Panc1 (cell line): ENCODE measurements around the gene C5AR2. TPM values are rescaled to one million over a fixed set of nuclear protein-coding genes. Genes with fewer than 3 reads are reported as not detected.

ENCODE experiments used
- ATAC-seq: fragments of 200-7000 bp; cut with Tn5 transposase; 2 replicates; pipeline ENCODE4 v1.9.1; 2020; ENCODE audit warnings: mild to moderate bottlenecking, moderate library complexity
- BruUV-seq: library from RNA; stranded (reverse); fragments of 400-500 nt; replicated peaks from 2 replicates; lab custom pipeline; 2021; lab: Mats Ljungman, UMichigan
- CTCF ChIA-PET: fragments of 300-600 bp; sonication (Branson Sonifier 250); formaldehyde crosslinking; loops from one replicate; lab custom pipeline; 2022; ENCODE audit warnings: antibody characterized with exemption; lab: Charles Lee
- POLR2A ChIA-PET: fragments of 300-600 bp; sonication (Branson Sonifier 250); formaldehyde crosslinking; loops from one replicate; lab custom pipeline; 2022; ENCODE audit warnings: antibody characterized with exemption; lab: Charles Lee
- DNase-seq: peaks from one replicate; pipeline ENCODE4 v3.0.0-alpha.2; 2010; ENCODE audit warnings: low read depth, low spot score
- H3K27ac ChIP-seq: 2 replicates; pipeline ENCODE4 v1.5.1; 2011; ENCODE audit warnings: mild to moderate bottlenecking, low read length, inconsistent platforms
- H3K27me3 ChIP-seq: fragments of 200-500 bp; sonication (Bioruptor generic); 2 replicates; pipeline ENCODE4 v1.6.0; 2014; ENCODE audit warnings: low read length, inconsistent platforms; ENCODE audit not compliant: control insufficient read depth, insufficient read depth
- H3K36me3 ChIP-seq: fragments of 200-500 bp; sonication (Bioruptor generic); 2 replicates; pipeline ENCODE4 v1.5.1; 2014; ENCODE audit warnings: inconsistent platforms, mild to moderate bottlenecking, low read length, moderate library complexity; ENCODE audit not compliant: control insufficient read depth, insufficient read depth
- H3K4me1 ChIP-seq: 2 replicates; pipeline ENCODE4 v1.5.1; 2011; ENCODE audit warnings: inconsistent platforms, mild to moderate bottlenecking, low read length, moderate library complexity; ENCODE audit not compliant: control insufficient read depth, insufficient read depth
- H3K4me3 ChIP-seq, 2 experiments: 2 replicates each; pipeline ENCODE4 v1.5.1; 2011 to 2012; ENCODE audit warnings: low read depth in 2 of 2, low read length in 2 of 2, mild to moderate bottlenecking in 2 of 2, inconsistent platforms in 1 of 2, moderate library complexity in 1 of 2
- H3K9me3 ChIP-seq: fragments of 200-500 bp; sonication (Bioruptor generic); 2 replicates; pipeline ENCODE4 v1.5.1; 2014; ENCODE audit warnings: low read depth, mild to moderate bottlenecking, inconsistent platforms, low read length, moderate library complexity; ENCODE audit not compliant: control insufficient read depth, insufficient read depth
- POLR2AphosphoS5 ChIP-seq: IDR thresholded peaks from 2 replicates; pipeline ENCODE4 v1.6.1; 2012; ENCODE audit warnings: mild to moderate bottlenecking, low read depth, low read length, moderate library complexity
- SIN3A ChIP-seq: IDR thresholded peaks from 2 replicates; pipeline ENCODE4 v1.6.1; 2012; ENCODE audit warnings: low read depth, mild to moderate bottlenecking, low read length, moderate library complexity, borderline replicate concordance; ENCODE audit not compliant: insufficient read depth
- TCF7L2 ChIP-seq: IDR thresholded peaks from 2 replicates; pipeline ENCODE4 v1.6.1; 2011; ENCODE audit warnings: mild to moderate bottlenecking, low read depth, low read length, inconsistent platforms
- in situ Hi-C: cut with HindIII; loops from 2 replicates; pipeline ENCODE4 v1.10.0; 2016; ENCODE audit warnings: low sequenced_read_pairs, low pct_unique_long_range_greater_than_20kb
- intact Hi-C: fragments of 100-400 bp; cut with micrococcal nuclease; formaldehyde crosslinking; loops from one replicate; pipeline ENCODE4 v1.10.0; 2022; ENCODE audit not compliant: unreplicated experiment
- total RNA-seq: library from RNA; stranded (reverse); gene quantifications from one replicate; pipeline ENCODE4 v1.2.1, GENCODE V29; 2021; ENCODE audit not compliant: unreplicated experiment
- TF ChIP-seq, protein P1 (sequence below), 2 experiments: IDR thresholded peaks; 2 replicates each; pipeline ENCODE4 v1.6.1; 2011 to 2012; ENCODE audit warnings: low read depth in 2 of 2, control low read depth in 1 of 2, low read length in 1 of 2, mild to moderate bottlenecking in 1 of 2, moderate library complexity in 1 of 2; ENCODE audit not compliant: insufficient read depth in 1 of 2
- TF ChIP-seq, protein P2 (sequence below): fragments of 450-650 bp; IDR thresholded peaks from 2 replicates; pipeline ENCODE4 v1.5.1; 2017; ENCODE audit warnings: mild to moderate bottlenecking

C5AR2 gene
- total RNA-seq, 1 experiment from 2014 or later = 0.03 TPM

DNA sequence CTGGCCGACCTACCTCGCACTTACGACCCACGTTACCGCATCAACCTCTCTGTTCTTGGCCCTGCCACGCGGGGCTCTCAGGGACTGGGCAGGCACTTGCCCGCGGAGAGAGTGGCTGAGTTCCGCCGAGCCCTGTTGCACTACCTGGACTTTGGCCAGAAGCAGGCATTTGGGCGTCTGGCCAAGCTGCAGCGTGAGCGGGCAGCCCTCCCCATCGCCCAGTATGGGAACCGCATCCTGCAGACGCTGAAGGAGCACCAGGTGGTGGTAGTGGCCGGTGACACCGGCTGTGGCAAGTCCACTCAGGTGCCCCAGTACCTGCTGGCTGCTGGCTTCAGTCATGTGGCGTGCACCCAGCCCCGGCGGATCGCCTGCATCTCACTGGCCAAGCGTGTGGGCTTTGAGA, 21.3 kb downstream of the C5AR2 start:
- Histone ChIP-seq H3K4me1 (no peaks in the 10 kb centered on the region; the same call in 1 of the 2 replicates), H3K27me3 (no peaks in the 10 kb centered on the region), H3K36me3 (peaks cover 8% of the 10 kb centered on the region), H3K27ac (no peak overlapping the region), H3K4me3 (no peak overlapping the region), H3K9me3 (no peaks in the 10 kb centered on the region)
- ATAC-seq = no peak
- ChIA-PET POLR2A (no interaction called here), CTCF (no interaction called here)
- TF ChIP-seq SIN3A = no peak
- no peak for TF ChIP-seq POLR2AphosphoS5
- no peak for TF ChIP-seq TCF7L2
- BruUV-seq = no TSS peak
- in situ Hi-C loops (no loop called here), intact Hi-C loops (no loop called here)
- DNase-seq = no peak

DNA sequence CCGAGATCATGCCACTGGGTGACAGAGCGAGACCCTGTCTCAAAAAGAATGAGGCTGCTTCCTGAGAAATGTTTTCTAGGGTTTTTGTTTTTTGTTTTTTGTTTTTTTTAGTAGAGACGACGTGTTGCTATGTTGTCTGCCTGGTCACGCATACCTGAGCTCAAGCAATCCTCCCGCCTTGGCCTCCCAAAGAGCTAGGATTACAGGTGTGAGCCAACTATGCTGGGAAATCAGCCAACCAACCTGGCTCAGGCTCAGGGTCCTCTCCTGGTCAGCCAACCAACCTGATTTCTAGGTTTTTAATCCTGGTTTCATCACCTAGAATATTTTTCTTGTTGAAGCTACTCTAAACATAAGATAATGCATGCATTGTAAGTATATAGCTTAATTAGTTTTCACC, 24.9 kb downstream of the C5AR2 start:
- Histone ChIP-seq H3K4me3 (no peak overlapping the region), H3K4me1 (no peaks in the 10 kb centered on the region), H3K27me3 (no peaks in the 10 kb centered on the region), H3K9me3 (no peaks in the 10 kb centered on the region), H3K27ac (no peak overlapping the region), H3K36me3 (peaks cover 2% of the 10 kb centered on the region; the same call in 1 of the 2 replicates)
- ChIA-PET POLR2A (no interaction called here), CTCF (no interaction called here)
- no peak for DNase-seq
- intact Hi-C loops (no loop called here), in situ Hi-C loops (no loop called here)
- no peak for ATAC-seq
- TF ChIP-seq SIN3A (no peak), TCF7L2 (no peak), POLR2AphosphoS5 (no peak)
- TF ChIP-seq, protein P1, sequence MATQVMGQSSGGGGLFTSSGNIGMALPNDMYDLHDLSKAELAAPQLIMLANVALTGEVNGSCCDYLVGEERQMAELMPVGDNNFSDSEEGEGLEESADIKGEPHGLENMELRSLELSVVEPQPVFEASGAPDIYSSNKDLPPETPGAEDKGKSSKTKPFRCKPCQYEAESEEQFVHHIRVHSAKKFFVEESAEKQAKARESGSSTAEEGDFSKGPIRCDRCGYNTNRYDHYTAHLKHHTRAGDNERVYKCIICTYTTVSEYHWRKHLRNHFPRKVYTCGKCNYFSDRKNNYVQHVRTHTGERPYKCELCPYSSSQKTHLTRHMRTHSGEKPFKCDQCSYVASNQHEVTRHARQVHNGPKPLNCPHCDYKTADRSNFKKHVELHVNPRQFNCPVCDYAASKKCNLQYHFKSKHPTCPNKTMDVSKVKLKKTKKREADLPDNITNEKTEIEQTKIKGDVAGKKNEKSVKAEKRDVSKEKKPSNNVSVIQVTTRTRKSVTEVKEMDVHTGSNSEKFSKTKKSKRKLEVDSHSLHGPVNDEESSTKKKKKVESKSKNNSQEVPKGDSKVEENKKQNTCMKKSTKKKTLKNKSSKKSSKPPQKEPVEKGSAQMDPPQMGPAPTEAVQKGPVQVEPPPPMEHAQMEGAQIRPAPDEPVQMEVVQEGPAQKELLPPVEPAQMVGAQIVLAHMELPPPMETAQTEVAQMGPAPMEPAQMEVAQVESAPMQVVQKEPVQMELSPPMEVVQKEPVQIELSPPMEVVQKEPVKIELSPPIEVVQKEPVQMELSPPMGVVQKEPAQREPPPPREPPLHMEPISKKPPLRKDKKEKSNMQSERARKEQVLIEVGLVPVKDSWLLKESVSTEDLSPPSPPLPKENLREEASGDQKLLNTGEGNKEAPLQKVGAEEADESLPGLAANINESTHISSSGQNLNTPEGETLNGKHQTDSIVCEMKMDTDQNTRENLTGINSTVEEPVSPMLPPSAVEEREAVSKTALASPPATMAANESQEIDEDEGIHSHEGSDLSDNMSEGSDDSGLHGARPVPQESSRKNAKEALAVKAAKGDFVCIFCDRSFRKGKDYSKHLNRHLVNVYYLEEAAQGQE (IDR thresholded peaks at IDR 0.05; ENCODE audit: insufficient read depth in 1 of 2, low read depth in 2 of 2, low read length in 1 of 2) = no peak
- TF ChIP-seq, protein P2, sequence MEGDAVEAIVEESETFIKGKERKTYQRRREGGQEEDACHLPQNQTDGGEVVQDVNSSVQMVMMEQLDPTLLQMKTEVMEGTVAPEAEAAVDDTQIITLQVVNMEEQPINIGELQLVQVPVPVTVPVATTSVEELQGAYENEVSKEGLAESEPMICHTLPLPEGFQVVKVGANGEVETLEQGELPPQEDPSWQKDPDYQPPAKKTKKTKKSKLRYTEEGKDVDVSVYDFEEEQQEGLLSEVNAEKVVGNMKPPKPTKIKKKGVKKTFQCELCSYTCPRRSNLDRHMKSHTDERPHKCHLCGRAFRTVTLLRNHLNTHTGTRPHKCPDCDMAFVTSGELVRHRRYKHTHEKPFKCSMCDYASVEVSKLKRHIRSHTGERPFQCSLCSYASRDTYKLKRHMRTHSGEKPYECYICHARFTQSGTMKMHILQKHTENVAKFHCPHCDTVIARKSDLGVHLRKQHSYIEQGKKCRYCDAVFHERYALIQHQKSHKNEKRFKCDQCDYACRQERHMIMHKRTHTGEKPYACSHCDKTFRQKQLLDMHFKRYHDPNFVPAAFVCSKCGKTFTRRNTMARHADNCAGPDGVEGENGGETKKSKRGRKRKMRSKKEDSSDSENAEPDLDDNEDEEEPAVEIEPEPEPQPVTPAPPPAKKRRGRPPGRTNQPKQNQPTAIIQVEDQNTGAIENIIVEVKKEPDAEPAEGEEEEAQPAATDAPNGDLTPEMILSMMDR = no peak
- no TSS peak for BruUV-seq
